Measurements from ENCODE around the gene HCST. TPM values are rescaled to one million over a fixed set of nuclear protein-coding genes. Genes with fewer than 3 reads are reported as not detected.
A peak's percentile ranks its signal among the peaks of the same experiment; 100 is the strongest.

Gene HCST
- total and polyA plus RNA-seq, 2 of the 13 experiments (the other 11 are each of a cell fraction or from before 2014, with no cell fraction given): 0.24 to 1.2 TPM

- Histone ChIP-seq H3K27me3 (ENCODE audit: control insufficient read depth in 1 of 2, insufficient read depth in 2 of 2, low read length in 2 of 2) (peaks cover 0 to 15% of the 10 kb centered on the region in 2 experiments; a peak in 3 of 5 replicates), H4K20me1 (ENCODE audit: insufficient read depth, low read length) (no peaks in the 10 kb centered on the region), H3K4me2 (ENCODE audit: low read depth, low read length) (no peak overlapping the region), H3K36me3 (replicated peaks in 1 of 2; ENCODE audit: control insufficient read depth in 1 of 2, insufficient read depth in 2 of 2, low read length in 2 of 2) (no peaks in the 10 kb centered on the region), H3K4me3 (replicated peaks in 1 of 3; ENCODE audit: insufficient read depth in 1 of 3, low read depth in 2 of 3, low read length in 3 of 3) (no peak overlapping the region), H3K9ac (ENCODE audit: insufficient read depth, low read depth, low read length) (no peak overlapping the region), H2AFZ (ENCODE audit: low read length) (no peak overlapping the region), H3K4me1 (ENCODE audit: insufficient read depth, low read length) (peaks cover 50% of the 10 kb centered on the region), H3K79me2 (ENCODE audit: insufficient read depth, low read length) (no peaks in the 10 kb centered on the region), H3K27ac (ENCODE audit: extremely low read length, insufficient read depth, low read length) (no peak overlapping the region), H3K9me3 (ENCODE audit: low read length) (no peaks in the 10 kb centered on the region)
- ATAC-seq: no peak
- no peak for DNase-seq (ENCODE audit: low spot score)
- no peak for TF ChIP-seq GMEB1 (CRISPR knock-in tag; IDR thresholded peaks at IDR 0.05; ENCODE audit: borderline replicate concordance)
- peak; percentile 99 for TF ChIP-seq ZNF329 (CRISPR knock-in tag; IDR thresholded peaks at IDR 0.05; ENCODE audit: low read depth)
- TF ChIP-seq ZNF143 (CRISPR knock-in tag; IDR thresholded peaks at IDR 0.05): no peak
- TF ChIP-seq CREM (IDR thresholded peaks at IDR 0.05): no peak
- TF ChIP-seq CREM (CRISPR knock-in tag; IDR thresholded peaks at IDR 0.05): no peak
- TF ChIP-seq ZNF800 (CRISPR knock-in tag; IDR thresholded peaks at IDR 0.05): no peak
- TF ChIP-seq GLMP (CRISPR knock-in tag; IDR thresholded peaks at IDR 0.05; ENCODE audit: borderline replicate concordance): no peak
- TF ChIP-seq ZSCAN5A (CRISPR knock-in tag; IDR thresholded peaks at IDR 0.05; ENCODE audit: borderline replicate concordance): no peak
- TF ChIP-seq TOPORS (CRISPR knock-in tag; IDR thresholded peaks at IDR 0.05): no peak
- ChIA-PET CTCF (ENCODE audit: low intra/inter-chr PET ratio, low total read pairs) (no interaction called here), POLR2A (no interaction called here)
- WGBS (ENCODE audit: low lambda C conversion rate): 41% methylated on average over 10 of the region's 10 CpGs
- no peak for FAIRE-seq
- in situ Hi-C loops (cut with HindIII; ENCODE audit: extremely low pct_ligation_motif_present, low pct_unique_long_range_greater_than_20kb) (no loop called here), intact Hi-C loops (cut with micrococcal nuclease; ENCODE audit: unreplicated experiment) (loop anchor here (5.0 kb wide), 1 partner anchor 33 kb away; the partner anchor contains the start of gene LRFN3)
- BruUV-seq (replicated peaks): no TSS peak
Measured at GRCh38 chr19:35904311-35905068, 2.2 kb downstream of the HCST start.
